NCI-H1417 treated with DMSO at 0.1 percent for 48 hours (cell line): ENCODE data around the gene USP6NL.

Source experiments
- DNase-seq: peaks from one replicate; lab custom pipeline; 2025; lab: John Stamatoyannopoulos, UW

The USP6NL gene

GRCh38 chr10:11616021-11616420 lies 4.6 kb upstream of the USP6NL start:
- DNase-seq: no peak

GRCh38 chr10:11615396-11615795 lies 3.9 kb upstream of the USP6NL start:
- no peak for DNase-seq

- DNase-seq: no peak
These were observed 861 bp upstream of the USP6NL start for GRCh38 chr10:11612021-11613001.

- no peak for DNase-seq
These were observed 613 bp downstream of the USP6NL start for GRCh38 chr10:11610826-11611247.

GRCh38 chr10:11610166-11610825 lies 1.2 kb downstream of the USP6NL start:
- DNase-seq: no peak

GRCh38 chr10:11609492-11610093 lies 1.9 kb downstream of the USP6NL start:
- no peak for DNase-seq

- DNase-seq: no peak
These were observed 2.4 kb downstream of the USP6NL start for GRCh38 chr10:11609052-11609451.

GRCh38 chr10:11608159-11609013 lies 3.1 kb downstream of the USP6NL start:
- DNase-seq: no peak

GRCh38 chr10:11605807-11606408 lies 5.5 kb downstream of the USP6NL start:
- no peak for DNase-seq

- no peak for DNase-seq
These were observed 6.4 kb downstream of the USP6NL start for GRCh38 chr10:11604865-11605650.

GRCh38 chr10:11603741-11604140 lies 7.7 kb downstream of the USP6NL start:
- DNase-seq: no peak

GRCh38 chr10:11602919-11603523 lies 8.4 kb downstream of the USP6NL start:
- DNase-seq: no peak

GRCh38 chr10:11602358-11602757 lies 9.1 kb downstream of the USP6NL start:
- DNase-seq: no peak

GRCh38 chr10:11601670-11602069 lies 9.8 kb downstream of the USP6NL start:
- no peak for DNase-seq

GRCh38 chr10:11600280-11600679 lies 11.2 kb downstream of the USP6NL start:
- no peak for DNase-seq

GRCh38 chr10:11598712-11599397 lies 12.6 kb downstream of the USP6NL start:
- DNase-seq: no peak

- DNase-seq: no peak
These were observed 14.0 kb downstream of the USP6NL start for GRCh38 chr10:11597470-11597869.

- no peak for DNase-seq
These were observed 16.1 kb downstream of the USP6NL start for GRCh38 chr10:11595395-11595692.

GRCh38 chr10:11594589-11595394 lies 16.7 kb downstream of the USP6NL start:
- DNase-seq: no peak
